Stimulated activated CD8-positive, alpha-beta memory T cell treated with anti-CD3 and anti-CD28 coated beads, Interleukin-12 subunit alpha, Interleukin-12 subunit beta, amount 100 ng/mL, for 4 hours (primary cell): Measurements from ENCODE around the gene GNG8.

Source experiments
- DNase-seq: peaks from one replicate; pipeline ENCODE4 v3.0.0-alpha.2; 2020; ENCODE audit warnings: low read depth

The GNG8 gene

DNA sequence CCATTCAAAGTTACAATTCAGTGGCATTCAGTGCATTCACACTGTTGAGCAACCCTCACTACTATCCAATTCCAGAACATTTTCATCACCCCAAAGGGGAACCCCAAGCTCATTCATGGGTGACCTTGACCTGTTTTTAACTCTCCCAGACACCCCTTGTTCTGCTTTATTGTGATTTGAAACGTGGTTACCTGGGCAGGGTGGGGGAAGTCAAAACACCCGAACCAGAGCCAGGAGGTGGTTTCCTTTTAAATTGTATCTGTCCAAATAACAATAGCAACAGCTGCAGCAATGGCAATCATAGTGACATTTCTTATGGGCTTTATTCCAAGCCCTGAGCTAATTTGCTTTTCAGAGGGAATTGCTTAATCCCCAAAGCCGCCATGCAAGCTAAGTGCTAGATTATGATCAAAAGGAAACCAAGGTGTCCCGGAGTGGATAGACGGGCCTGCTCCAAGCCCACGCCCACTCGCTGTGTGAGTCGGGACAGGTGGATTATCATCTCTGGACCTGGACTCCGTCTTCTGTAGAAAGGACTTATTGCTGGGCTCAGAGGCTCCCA is 17.3 kb downstream of the GNG8 start:
- DNase-seq: no peak

DNA sequence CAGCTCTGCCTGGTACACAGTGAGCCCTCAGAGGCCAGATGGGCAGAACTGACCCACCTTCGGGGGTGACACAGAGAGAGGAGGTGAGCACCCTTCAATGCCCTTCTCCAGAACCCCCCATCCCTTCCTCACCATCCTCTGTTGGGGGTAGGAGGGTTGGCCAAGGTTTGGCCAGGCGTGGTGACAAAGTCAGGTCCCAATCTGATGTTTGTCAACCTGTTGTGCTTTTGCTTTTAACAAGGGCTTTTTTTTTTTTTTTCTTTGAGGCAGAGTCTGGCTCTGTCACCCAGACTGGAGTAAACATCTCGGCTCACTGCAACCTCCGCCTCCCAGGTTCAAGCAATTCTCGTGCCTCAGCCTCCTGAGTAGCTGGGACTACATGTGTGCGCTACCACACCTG is 18.4 kb downstream of the GNG8 start:
- DNase-seq: no peak

DNA sequence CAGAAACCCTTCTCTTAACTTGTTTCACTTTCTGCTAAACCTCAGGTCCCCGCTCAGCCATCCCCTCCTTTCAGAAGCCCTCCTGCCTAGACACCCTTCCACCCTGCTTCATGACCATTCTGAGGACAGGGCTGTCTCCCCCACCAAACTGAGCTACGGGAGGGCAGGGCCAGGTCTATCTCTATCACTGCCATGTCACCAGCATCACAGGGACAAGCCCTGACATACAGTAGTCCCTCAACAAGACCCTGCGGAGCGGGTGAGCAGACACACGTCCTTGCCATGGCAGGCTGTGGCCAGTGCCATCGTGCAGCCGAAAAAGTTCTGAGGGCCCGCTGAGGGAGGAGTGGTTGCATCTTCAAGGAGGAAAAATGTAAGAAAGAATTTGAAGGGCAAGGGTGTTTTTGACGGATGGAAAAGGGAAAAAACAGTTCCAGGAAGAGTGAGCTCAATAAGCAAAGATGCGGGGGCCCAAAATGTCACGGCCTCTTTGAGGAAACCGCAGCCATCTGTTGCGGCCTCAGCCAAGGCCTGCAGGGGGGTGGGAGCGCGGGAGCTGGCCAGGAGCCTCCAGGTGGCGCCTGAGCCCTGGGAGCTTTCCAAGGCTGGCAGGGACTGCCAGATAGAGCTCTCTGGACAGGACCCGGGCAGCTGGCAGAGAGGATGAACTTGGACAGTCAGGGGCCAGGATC is 19.2 kb downstream of the GNG8 start:
- no peak for DNase-seq

DNA sequence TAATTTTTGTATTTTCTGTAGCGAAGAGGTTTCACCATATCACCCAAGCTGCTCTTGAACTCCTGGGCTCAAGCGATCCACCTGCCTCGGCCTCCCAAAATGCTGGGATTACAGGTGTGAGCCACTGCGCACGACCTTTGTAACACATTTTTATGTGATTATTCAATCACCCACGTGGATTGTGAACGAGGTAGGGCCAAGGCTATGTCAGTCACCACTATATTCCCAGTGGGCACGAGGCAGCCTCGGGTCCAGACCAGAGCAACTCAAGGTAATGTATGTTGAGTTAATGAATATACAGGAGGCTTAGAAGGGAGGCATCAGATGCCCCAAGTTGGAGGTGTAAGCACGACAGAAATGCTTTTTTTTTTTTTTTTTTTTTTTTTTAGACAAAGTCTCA is 20.0 kb downstream of the GNG8 start:
- DNase-seq: no peak

DNA sequence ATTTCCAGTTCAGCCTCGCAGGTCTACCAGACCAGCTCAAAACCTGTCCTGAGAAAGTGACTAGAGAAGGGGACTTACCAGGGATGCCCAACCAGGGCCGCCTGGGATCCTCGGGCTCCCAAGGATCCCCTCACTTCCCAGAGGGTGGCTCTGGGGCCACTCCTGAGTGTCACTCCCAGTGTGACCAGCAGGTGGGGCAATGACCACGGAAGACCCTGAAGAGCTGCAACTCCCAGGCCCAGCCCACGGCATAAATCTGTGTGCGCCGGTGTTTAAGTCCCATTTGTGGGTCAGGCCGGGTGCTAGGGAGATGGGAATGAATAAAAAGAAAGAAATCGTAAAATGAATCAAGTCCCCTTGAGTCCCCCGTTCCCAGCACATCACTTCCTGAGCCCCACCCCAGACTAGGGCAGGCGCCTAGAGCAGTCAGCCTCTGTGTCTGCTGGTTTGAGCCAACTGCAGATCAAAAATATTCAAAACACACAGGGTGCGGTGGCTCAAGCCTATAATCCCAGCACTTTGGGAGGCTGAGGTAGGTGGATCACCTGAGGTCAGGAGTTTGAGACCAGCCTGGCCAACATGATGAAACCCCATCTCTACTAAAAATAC is 21.8 kb downstream of the GNG8 start:
- peak; percentile 59 for DNase-seq

DNA sequence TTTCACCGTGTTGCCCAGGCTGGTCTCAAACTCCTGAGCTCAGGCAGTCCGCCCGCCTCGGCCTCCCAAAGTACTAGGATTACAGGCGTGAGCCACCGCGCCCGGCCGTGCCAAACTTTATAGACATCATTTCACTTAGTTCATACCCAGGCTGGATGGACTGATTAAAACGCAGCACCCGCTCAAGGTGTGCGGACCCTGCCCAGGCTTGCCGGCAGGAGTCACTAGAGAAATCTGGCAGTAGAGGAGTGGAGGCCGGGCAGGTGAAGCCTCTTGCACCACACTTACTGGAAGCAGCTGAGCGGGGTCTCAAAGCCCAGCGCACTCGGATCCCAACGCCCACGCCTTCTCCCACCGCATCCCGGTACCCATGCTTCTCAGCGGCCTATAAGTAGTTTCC is 22.5 kb downstream of the GNG8 start:
- no peak for DNase-seq

DNA sequence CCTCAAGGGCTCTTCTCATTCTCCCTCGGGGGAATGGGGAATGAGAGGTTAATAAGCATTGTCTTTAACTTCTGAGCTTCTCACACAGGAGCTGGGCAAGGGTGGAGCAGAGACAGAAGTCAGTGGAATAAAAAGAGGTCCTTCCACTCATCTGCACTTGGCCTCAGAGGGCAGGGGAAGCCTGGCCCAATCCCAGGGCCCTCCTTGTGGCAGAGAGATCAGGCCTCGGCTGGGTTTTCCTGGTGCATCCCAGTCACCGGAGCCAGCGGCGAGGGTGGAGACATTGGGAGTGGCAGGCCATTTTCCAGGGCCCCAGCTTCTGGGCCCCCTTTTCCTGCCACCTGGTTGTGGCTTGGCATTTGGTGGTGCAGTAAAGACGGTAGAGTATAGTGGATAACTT is 24.2 kb downstream of the GNG8 start:
- DNase-seq: no peak

DNA sequence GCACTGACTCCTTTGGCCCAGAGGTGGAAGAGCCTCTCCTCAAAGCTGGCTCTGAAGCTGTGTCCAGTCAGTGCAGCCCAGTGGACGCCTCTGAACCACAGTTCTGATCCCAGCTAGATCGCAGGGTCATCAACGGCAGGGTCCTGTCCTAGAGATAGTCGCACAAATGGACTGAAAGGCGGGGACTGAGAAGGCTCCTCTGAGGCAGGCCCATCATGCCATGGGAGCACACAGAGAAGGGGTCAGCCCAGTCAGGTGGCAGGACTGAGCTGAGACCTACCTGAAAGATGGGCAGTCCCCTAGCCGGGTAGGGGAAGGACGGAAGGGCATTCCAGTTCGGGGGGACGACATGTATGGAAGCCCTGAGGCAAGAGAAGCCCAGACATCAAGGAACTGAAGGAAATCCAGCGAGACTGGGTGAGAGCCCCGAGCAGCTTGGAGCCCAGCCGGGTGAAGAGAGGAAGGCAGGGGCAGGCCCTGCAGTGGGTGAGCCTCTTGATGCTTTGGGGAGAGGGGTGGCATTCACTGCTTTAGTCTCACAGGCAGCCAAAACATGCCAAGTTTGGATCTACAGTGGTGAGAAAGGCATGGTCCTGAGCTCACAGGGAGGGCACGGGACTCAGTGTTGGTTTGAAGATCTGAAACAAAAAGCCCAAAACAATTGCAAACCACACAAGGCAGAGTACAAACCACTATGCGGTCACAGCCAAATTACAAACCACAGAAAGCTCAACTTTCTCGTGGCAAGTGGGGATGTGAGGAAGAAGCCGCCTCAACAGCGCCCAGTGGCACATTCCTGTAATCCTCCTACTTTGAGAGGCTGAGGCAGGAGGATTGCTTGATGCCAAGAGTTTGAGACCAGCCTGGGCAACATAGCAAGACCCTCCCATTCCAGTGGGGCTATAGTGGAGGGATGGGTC is 24.9 kb downstream of the GNG8 start:
- no peak for DNase-seq

DNA sequence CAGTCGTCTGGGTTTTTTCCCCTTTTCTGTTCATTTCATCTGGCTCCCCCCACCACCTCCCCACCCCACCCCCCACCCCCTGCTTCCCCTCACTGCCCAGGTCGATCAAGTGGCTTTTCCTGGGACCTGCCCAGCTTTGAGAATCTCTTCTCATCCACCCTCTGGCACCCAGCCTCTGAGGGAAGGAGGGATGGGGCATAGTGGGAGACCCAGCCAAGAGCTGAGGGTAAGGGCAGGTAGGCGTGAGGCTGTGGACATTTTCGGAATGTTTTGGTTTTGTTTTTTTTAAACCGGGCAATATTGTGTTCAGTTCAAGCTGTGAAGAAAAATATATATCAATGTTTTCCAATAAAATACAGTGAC is 25.6 kb downstream of the GNG8 start:
- no peak for DNase-seq

DNA sequence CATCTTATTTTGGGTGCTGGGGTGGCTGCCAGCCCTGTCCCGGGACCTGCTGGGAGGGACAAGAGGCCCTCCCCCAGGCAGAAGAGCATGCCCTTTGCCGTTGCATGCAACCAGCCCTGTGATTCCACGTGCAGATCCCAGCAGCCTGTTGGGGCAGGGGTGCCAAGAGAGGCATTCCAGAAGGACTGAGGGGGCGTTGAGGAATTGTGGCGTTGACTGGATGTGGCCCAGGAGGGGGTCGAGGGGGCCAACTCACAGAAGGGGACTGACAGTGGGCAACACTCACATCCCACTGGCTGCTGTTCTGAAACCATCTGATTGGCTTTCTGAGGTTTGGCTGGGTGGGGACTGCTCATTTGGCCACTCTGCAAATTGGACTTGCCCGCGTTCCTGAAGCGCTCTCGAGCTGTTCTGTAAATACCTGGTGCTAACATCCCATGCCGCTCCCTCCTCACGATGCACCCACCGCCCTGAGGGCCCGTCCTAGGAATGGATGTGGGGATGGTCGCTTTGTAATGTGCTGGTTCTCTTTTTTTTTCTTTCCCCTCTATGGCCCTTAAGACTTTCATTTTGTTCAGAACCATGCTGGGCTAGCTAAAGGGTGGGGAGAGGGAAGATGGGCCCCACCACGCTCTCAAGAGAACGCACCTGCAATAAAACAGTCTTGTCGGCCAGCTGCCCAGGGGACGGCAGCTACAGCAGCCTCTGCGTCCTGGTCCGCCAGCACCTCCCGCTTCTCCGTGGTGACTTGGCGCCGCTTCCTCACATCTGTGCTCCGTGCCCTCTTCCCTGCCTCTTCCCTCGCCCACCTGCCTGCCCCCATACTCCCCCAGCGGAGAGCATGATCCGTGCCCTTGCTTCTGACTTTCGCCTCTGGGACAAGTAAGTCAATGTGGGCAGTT is 26.2 kb downstream of the GNG8 start:
- no peak for DNase-seq

DNA sequence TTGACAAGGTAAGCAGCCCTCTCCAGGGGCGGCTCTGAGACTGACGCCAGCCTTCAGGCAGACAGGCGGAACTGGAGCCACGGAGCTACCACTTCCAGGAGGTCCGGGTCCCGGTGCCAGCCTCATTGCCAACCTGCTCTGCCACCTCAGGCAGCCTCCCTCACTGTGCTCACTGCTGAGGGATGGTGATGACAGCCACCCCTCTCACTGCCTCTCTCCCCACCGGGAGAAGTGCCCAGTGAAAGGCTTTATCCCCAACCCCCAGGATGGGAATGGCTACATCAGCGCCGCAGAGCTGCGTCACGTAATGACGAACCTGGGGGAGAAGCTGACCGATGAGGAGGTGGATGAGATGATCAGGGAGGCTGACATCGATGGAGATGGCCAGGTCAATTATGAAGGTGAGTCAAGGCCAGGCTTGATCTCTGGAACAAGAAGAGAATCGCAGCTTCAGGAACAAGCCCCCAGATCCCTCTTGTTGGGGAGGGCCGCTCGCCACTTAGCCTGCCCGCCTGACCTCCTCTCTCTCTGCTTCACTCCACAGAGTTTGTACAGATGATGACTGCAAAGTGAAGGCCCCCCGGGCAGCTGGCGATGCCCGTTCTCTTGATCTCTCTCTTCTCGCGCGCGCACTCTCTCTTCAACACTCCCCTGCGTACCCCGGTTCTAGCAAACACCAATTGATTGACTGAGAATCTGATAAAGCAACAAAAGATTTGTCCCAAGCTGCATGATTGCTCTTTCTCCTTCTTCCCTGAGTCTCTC is 27.2 kb downstream of the GNG8 start:
- no peak for DNase-seq

DNA sequence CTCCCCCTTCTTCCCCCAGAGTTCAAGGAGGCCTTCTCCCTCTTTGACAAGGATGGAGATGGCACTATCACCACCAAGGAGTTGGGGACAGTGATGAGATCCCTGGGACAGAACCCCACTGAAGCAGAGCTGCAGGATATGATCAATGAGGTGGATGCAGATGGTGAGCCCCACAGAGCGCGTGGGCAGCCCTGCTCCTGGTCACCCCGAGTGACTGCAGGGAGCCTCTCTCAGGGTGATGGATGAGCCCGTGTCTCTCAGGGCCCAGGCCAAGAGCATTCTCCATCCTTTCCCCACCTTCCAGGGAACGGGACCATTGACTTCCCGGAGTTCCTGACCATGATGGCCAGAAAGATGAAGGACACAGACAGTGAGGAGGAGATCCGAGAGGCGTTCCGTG is 27.8 kb downstream of the GNG8 start:
- no peak for DNase-seq

DNA sequence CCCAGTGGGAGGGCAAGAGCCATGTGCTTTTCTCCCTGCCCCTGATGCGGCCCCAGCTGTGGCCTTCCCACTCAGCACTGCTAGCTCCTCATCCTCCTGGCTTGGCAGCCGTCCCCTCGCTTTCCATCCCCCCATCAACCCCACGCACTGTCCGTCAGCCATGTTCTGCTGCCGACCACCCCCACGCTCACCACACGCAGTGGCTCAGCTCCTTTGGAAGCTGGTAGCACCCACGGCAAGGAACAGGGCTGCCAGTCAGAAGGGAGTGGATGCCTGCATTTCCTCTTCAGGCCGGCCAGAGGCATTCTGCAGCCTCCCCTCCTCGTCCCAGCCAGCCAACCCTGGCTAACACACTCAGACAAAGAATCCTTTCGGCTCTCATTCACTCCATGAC is 28.6 kb downstream of the GNG8 start:
- DNase-seq: no peak

DNA sequence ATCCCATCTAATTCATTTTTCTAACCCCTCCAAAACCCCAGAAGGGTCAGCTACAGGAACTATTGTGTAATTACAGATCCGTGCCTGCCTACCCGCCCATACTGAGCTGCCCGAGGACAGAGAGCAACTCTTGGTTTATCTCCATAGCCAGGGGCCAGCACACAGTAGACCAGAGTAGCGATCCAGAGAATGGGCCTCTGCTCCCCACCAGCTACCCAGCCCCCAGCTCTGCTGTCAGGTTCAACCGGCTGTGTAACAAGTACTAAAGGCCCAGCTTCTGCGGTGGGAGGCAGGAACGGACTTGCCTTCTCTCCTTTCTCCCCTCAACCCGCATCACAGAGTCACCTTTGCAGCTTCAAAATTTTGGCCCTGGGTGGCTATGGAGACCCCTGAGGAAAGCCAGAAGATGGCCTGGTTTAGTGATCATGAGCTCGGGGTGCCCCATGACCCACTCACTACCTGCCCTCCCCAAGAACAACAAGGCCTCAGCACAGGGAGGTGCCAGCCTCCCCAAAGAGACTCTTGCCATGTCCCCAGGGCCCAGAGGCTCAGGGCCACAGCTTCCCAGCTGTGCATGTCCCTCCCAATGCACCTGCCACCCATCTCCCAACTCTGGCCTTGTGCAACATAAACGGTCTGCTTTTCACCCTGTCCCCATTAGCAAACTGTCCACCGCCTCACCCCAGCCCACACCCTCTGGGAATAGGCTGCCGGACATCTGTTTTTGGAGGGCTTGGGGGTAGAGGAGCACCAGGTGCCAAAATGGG is 29.1 kb downstream of the GNG8 start:
- no peak for DNase-seq

DNA sequence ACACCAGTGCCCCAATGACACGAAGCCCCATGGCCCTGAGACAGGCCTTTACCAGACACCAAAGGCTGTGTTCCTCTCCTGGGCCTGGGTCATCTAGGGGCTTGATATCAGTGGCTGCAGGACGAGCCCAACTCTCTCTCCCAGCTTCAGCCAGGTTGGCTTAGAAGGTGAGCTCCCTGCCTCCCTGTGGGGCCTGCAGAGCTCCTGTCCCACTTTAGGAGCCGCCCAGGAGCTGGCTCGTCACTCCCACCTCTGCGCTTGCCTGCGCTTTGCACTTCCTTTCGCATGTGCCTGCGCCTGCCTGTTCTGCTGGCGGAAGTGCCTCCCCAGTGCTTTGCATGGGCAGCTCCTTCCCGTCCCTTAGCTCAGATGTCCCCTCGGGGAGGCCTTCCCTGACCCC is 30.0 kb downstream of the GNG8 start:
- DNase-seq: no peak

DNA sequence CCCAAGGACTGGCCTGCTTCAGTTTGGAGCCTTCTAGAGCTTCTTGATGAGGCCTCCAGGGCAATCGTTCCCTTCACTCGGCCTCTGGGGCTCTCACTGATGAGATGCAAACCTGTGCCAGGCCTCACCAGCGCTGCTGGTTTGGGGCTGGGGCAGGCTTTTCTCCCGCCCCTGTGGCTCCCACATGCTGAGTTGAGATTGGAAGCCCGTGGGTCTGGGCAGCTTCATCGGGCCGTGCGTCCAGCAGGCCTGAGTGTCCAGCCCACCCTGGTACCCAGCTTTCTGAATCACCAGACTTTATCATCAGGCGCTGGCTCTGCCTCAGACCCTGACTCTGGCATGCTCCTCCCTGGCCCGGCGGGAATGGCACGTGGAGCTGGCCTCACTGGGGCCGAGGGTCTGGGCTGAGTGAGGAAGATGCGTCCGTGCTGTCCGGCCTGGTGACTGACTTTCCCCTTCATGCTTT is 30.6 kb downstream of the GNG8 start:
- no peak for DNase-seq

DNA sequence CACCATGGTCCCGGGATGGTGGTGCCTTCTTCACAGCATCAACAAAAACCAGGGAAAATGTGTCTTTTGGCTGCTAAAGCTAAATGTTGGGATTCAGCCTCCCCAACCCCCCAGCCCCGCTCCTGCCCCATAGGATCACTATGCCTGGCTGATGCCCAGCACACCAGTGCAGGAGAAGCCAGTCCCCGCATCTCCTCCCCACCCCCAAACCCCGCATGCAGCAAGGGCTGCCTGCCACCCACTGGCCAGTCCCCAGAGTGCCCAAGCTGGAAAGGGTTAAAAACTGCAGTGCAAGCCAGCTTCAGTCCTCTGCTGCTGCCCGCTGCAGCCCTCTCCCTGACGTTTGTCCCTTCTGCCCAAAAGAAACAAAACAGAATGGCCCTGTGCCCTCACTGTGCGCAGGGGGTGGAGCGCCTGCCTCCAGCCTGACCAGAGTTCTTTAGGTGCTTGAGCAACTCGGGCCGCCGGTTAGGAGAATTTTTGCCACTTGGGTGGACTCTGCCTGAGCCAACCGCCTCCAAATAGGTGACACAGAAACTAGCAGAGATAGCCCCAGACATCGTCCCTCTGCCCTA is 31.1 kb downstream of the GNG8 start:
- no peak for DNase-seq

DNA sequence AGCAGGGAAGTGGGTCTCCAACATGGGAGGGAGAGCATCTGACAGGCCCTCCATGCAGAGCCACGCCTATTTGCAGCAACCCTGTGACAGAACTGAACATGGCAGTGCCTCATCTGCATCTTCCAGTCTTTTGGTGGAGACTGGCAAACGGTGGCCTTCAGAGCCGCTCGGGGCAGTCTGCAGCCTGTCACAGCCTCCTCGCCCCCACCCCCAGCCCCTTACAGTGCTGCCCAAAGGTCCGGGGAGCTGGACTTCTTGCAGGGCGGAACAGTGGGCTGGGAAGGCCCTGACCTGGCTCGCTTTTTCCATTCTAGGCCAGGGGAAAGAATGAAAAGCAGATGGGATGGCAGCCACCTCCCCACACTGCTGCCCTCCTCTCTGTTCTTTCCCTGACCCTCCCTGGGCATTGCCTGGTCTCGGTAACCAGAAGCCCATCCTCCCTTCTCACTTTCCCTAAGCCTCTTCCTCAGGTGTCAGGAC is 32.2 kb downstream of the GNG8 start:
- DNase-seq: no peak

DNA sequence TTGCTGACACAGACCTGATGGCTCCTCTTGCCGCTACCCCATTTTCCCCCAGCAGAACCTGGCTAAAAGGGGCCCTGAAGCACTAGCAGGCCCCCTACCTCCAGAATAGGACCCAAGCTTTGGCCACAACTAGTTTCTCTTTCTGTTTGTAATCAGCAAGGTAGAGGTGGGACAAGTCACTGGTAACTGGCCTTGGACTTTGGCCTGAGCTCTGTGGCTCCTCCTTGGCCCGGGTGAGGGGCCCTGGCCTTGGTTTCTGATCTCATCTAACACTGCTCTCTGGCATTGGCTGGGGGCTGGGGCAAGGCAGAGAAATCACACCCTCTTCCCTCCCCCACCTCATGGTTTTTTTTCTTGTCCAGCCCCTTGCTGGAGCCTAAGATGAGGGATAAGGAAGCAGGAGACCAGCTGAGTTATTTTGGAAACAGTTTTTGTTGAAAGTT is 32.8 kb downstream of the GNG8 start:
- DNase-seq: no peak
